Astrocyte of the spinal cord (primary cell): ENCODE measurements around the gene P4HTM.
A peak's percentile ranks its signal among the peaks of the same experiment; 100 is the strongest.

Experiments used
- DNase-seq: peaks from one replicate; pipeline ENCODE4 v3.0.0; 2011; ENCODE audit warnings: low read depth, low spot score
- H3K4me3 ChIP-seq: 2 replicates; pipeline ENCODE4 v1.5.1; 2011; ENCODE audit warnings: low read depth, mild to moderate bottlenecking, low read length, moderate library complexity
- CTCF ChIP-seq: IDR thresholded peaks from 2 replicates; pipeline ENCODE4 v1.5.1; 2012; ENCODE audit warnings: low read depth, mild to moderate bottlenecking, low read length, inconsistent platforms
- in situ Hi-C: cut with HindIII; loops from 2 replicates; pipeline ENCODE4 v1.10.0; 2017; ENCODE audit warnings: low sequenced_read_pairs

P4HTM gene

GRCh38 chr3:49017971-49018706 lies 28.1 kb downstream of the P4HTM start, which contains the start of gene DALRD3:
TSS of gene DALRD3 (minus strand) at chr3:49018580. CDS start at chr3:49018564, 16 bp downstream.
- in situ Hi-C loops, result no loop called here

DNA sequence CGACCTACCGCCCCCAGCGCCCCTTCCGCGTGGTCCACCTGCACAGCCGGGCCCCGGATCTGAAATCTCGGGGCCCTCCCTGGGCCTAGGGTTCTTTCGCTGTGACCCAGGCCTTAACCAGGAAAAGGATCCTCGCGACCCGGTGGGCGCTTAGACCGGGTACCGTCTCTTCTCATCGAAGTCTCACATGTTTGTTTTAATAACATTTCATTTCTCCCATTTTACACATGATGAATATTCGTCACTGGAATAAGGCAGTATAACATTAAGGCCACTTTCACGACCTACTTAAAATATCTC lies 28.6 kb downstream of the P4HTM start:
- H3K4me3 ChIP-seq, result peak overlapping the region; percentile 74
- in situ Hi-C loops, result no loop called here
- TF ChIP-seq CTCF, result no peak
- no peak for DNase-seq

More at GRCh38 chr3:49017971-49018706, 28.1 kb downstream of the P4HTM start, which contains the start of gene DALRD3:
- no peak for TF ChIP-seq CTCF
- H3K4me3 ChIP-seq, result peak within 1 kb of the TSS; percentile 74
- DNase-seq, result peak; percentile 55

DNA sequence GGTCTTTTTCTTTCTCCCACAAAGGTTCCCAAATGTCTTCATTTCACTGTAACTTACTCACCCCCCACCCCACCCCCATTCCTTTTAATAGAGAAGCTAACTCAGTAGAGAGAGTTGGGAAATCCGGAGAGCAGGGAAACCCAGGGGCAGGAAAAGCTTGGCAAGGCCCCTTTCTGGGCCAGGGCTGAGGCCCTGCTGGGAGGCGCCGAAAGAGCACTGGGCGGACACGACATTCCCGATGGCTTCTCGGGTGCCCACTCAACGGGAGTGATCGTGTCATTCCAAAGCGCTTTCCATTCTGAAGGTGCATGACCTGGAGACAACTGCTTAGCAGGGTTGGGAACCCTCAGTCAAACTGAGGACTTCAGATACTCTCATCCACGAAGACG lies 29.9 kb downstream of the P4HTM start:
- no peak for DNase-seq
- no peak for TF ChIP-seq CTCF
- H3K4me3 ChIP-seq, result peak overlapping the region; percentile 86
- in situ Hi-C loops, result no loop called here

- in situ Hi-C loops, result no loop called here
- DNase-seq, result no peak
- TF ChIP-seq CTCF, result no peak
Observed at GRCh38 chr3:49020330-49021212, 30.5 kb downstream of the P4HTM start.

DNA sequence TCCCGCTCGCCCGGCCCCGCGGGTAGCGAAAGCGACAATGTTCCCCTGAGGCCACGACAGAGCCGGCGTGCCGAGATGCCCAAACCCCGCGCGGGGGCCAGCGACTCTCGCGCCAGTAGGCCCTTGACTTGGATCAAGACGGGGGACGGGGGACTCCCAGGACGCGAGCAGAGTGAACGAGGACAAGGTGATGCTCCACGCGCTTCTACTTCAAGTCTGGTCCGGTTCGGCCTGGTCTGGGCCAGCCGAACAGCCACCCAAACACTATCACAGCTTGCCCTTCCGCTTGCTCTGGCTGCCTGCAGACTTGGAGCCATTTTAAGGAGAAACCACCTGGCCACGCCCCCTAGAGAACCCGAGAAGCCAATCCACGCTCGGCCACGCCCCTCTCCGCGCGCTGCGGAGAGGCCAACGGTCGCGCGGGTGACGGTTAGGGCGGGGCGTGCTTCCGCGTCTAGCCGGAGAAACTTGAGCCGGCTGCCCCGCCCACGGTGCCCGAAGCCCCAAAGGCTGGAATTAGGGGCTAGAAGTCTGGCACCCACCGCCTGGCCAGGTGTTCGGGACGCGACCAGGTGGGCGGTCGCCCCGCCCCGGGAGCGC lies 31.3 kb downstream of the P4HTM start:
- peak; percentile 98 for DNase-seq
- in situ Hi-C loops, result no loop called here
- H3K4me3 ChIP-seq, result peak overlapping the region; percentile 86
- TF ChIP-seq CTCF, result no peak

More at GRCh38 chr3:49020330-49021212, 30.5 kb downstream of the P4HTM start:
- peak overlapping the region; percentile 86 for H3K4me3 ChIP-seq
